SKM-1 (cell line): Measurements from ENCODE around the gene HIPK1.
"Not testable (repeated sequence)": the region's sequence is repeated elsewhere in the genome, so short reads cannot be mapped to it uniquely, and the experiment has no call there.

Experiments used
- DNase-seq: peaks from one replicate; lab custom pipeline; 2025; ENCODE audit not compliant: unreplicated experiment; lab: John Stamatoyannopoulos, UW

HIPK1 gene

GRCh38 chr1:113943028-113943811 is 14.1 kb downstream of the HIPK1 start:
- DNase-seq: peak; percentile 88

- DNase-seq: no peak
These were observed 16.2 kb downstream of the HIPK1 start for GRCh38 chr1:113945329-113945728.

- no peak for DNase-seq
These were observed 17.0 kb downstream of the HIPK1 start for GRCh38 chr1:113946112-113946511.

GRCh38 chr1:113946678-113947387 is 17.7 kb downstream of the HIPK1 start:
- no peak for DNase-seq

- no peak for DNase-seq
These were observed 18.4 kb downstream of the HIPK1 start for GRCh38 chr1:113947388-113948107.

- DNase-seq: not testable (repeated sequence)
These were observed 19.0 kb downstream of the HIPK1 start for GRCh38 chr1:113948151-113948550.

GRCh38 chr1:113949007-113949406 is 19.9 kb downstream of the HIPK1 start:
- no peak for DNase-seq

- no peak for DNase-seq
These were observed 21.8 kb downstream of the HIPK1 start for GRCh38 chr1:113950908-113951307.

- no peak for DNase-seq
These were observed 22.6 kb downstream of the HIPK1 start for GRCh38 chr1:113951719-113952118.

GRCh38 chr1:113957984-113958383 is 28.9 kb downstream of the HIPK1 start:
- DNase-seq: no peak

- no peak for DNase-seq
These were observed 29.6 kb downstream of the HIPK1 start for GRCh38 chr1:113958691-113959090.

GRCh38 chr1:113963281-113963906 is 34.3 kb downstream of the HIPK1 start:
- DNase-seq: no peak

- DNase-seq: no peak
These were observed 36.7 kb downstream of the HIPK1 start for GRCh38 chr1:113965703-113966412.

GRCh38 chr1:113972954-113973353 is 43.8 kb downstream of the HIPK1 start:
- DNase-seq: no peak

- DNase-seq: peak; percentile 70
These were observed 46.2 kb downstream of the HIPK1 start for GRCh38 chr1:113975211-113975895.

GRCh38 chr1:113976609-113977278 is 47.6 kb downstream of the HIPK1 start:
- peak; percentile 25 for DNase-seq

- DNase-seq: no peak
These were observed 48.8 kb downstream of the HIPK1 start for GRCh38 chr1:113977906-113978305.

- DNase-seq: peak; percentile 43
These were observed 50.0 kb downstream of the HIPK1 start, which contains the start of gene OLFML3 for GRCh38 chr1:113978863-113979702. OLFML3 (plus strand) TSS chr1:113979474; CDS start chr1:113979517, 43 bp downstream.
